Tibial nerve (tissue), 4 donors: ENCODE data around the gene CEP170. TPM values are rescaled to one million over a fixed set of nuclear protein-coding genes. Genes with fewer than 3 reads are reported as not detected.
A peak's percentile ranks its signal among the peaks of the same experiment; 100 is the strongest.

Experiments used
- DNase-seq, 2 donors: peaks; one replicate each; pipeline ENCODE4 v3.0.0-alpha.2; 2019; ENCODE audit warnings: low spot score in 2 of 2
- H3K27ac ChIP-seq, 4 donors: fragments of 200-600 bp; sonication (generic) in 3 of 4; one replicate each; pipeline ENCODE4 v1.5.1; 2017 to 2019; ENCODE audit warnings: mild to moderate bottlenecking in 1 of 4
- H3K27me3 ChIP-seq, 2 donors: fragments of 200-600 bp; sonication (generic) in 1 of 2; one replicate each; pipeline versions ENCODE4 v1.5.1 to v1.6.0; 2017 to 2019
- H3K36me3 ChIP-seq, 3 donors: fragments of 200-600 bp; sonication (generic); one replicate each; pipeline ENCODE4 v1.5.1; 2018 to 2019
- H3K4me1 ChIP-seq, 4 donors: fragments of 200-600 bp; sonication (generic) in 3 of 4; one replicate each; pipeline ENCODE4 v1.5.1; 2017 to 2019
- H3K4me3 ChIP-seq, 4 donors: fragments of 200-600 bp; sonication (generic) in 3 of 4; one replicate each; pipeline ENCODE4 v1.5.1; 2017 to 2019; ENCODE audit warnings: mild to moderate bottlenecking in 1 of 4, moderate library complexity in 1 of 4
- H3K9me3 ChIP-seq, 4 donors: fragments of 200-600 bp; sonication (generic) in 3 of 4; one replicate each; pipeline ENCODE4 v1.5.1; 2017 to 2019
- EP300 ChIP-seq, 2 donors: sonication (generic); formaldehyde crosslinking; IDR thresholded peaks; one replicate each; pipeline ENCODE4 v1.6.1; 2017; ENCODE audit warnings: antibody characterized with exemption in 2 of 2, mild to moderate bottlenecking in 1 of 2
- POLR2A ChIP-seq, 2 donors: fragments of 450-650 bp; IDR thresholded peaks; one replicate each; pipeline ENCODE4 v1.6.1; 2017; ENCODE audit warnings: antibody characterized with exemption in 2 of 2, mild to moderate bottlenecking in 2 of 2, moderate library complexity in 2 of 2
- WGBS, 2 donors: methylation state at CpG; one replicate each; pipeline ENCODE4 v1.1.5; 2018; 5-methylcytosine and 5-hydroxymethylcytosine counted together
- total RNA-seq, 4 donors: library from RNA; depleted of rRNA; stranded (reverse); fragments of >200 nt; gene quantifications; one replicate each; pipeline ENCODE4 v1.1.0, GENCODE V29; 2016
- TF ChIP-seq, protein P1 (sequence below), 5 experiments: fragments of 200-600 bp in 3 of 5; fragments of 450-650 bp in 2 of 5; sonication (generic) in 3 of 5; IDR thresholded peaks; one replicate each; pipeline ENCODE4 v1.5.1; 2016 to 2019; ENCODE audit warnings: antibody characterized with exemption in 5 of 5, mild to moderate bottlenecking in 3 of 5, moderate library complexity in 2 of 5

CEP170 gene
- total RNA-seq, 4 donors from 2014 or later: 43.7 to 91.8 (median 76.7) TPM

GRCh38 chr1:243253211-243253925 lies 1.7 kb downstream of the CEP170 start:
- WGBS, 2 donors: 2 to 3% methylated on average over 8 of the region's 8 CpGs
- Histone ChIP-seq H3K4me1 (peaks cover 0 to 67% (median 25%) of the 10 kb centered on the region in 4 donors), H3K27ac (peak overlapping the region; percentile 91 to 97 (median 94)), H3K9me3 (no peaks in the 10 kb centered on the region), H3K4me3 (peak overlapping the region; percentile 52 to 83 (median 74)), H3K36me3 (no peaks in the 10 kb centered on the region), H3K27me3 (no peaks in the 10 kb centered on the region)
- TF ChIP-seq, protein P1, sequence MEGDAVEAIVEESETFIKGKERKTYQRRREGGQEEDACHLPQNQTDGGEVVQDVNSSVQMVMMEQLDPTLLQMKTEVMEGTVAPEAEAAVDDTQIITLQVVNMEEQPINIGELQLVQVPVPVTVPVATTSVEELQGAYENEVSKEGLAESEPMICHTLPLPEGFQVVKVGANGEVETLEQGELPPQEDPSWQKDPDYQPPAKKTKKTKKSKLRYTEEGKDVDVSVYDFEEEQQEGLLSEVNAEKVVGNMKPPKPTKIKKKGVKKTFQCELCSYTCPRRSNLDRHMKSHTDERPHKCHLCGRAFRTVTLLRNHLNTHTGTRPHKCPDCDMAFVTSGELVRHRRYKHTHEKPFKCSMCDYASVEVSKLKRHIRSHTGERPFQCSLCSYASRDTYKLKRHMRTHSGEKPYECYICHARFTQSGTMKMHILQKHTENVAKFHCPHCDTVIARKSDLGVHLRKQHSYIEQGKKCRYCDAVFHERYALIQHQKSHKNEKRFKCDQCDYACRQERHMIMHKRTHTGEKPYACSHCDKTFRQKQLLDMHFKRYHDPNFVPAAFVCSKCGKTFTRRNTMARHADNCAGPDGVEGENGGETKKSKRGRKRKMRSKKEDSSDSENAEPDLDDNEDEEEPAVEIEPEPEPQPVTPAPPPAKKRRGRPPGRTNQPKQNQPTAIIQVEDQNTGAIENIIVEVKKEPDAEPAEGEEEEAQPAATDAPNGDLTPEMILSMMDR (IDR thresholded peaks at IDR 0.05): no peak
- TF ChIP-seq EP300 (IDR thresholded peaks at IDR 0.05): no peak
- no peak for TF ChIP-seq POLR2A (IDR thresholded peaks at IDR 0.05)
- no peak for DNase-seq

GRCh38 chr1:243251539-243251938 lies 3.5 kb downstream of the CEP170 start:
- no peaks in the 10 kb centered on the region for H3K9me3 ChIP-seq
- peak overlapping the region in 1 of 4 donors; percentile 15 for H3K27ac ChIP-seq
- DNase-seq: no peak
- H3K4me1 ChIP-seq: peaks cover 0 to 67% (median 20%) of the 10 kb centered on the region in 4 donors
- TF ChIP-seq, protein P1 (IDR thresholded peaks at IDR 0.05): no peak
- TF ChIP-seq POLR2A (IDR thresholded peaks at IDR 0.05) (no peak), EP300 (IDR thresholded peaks at IDR 0.05) (no peak)
- H3K36me3 ChIP-seq: no peaks in the 10 kb centered on the region
- 62 to 70% methylated on average over 1 of the region's 1 CpG for WGBS, 2 donors
- H3K4me3 ChIP-seq: no peak overlapping the region
- H3K27me3 ChIP-seq: no peaks in the 10 kb centered on the region

- WGBS, 2 donors: 78 to 81% methylated on average over 3 of the region's 3 CpGs
- Histone ChIP-seq H3K9me3 (no peaks in the 10 kb centered on the region), H3K27me3 (no peaks in the 10 kb centered on the region), H3K27ac (no peak overlapping the region), H3K4me3 (no peak overlapping the region), H3K36me3 (no peaks in the 10 kb centered on the region), H3K4me1 (peaks cover 0 to 66% (median 19%) of the 10 kb centered on the region in 4 donors)
- no peak for DNase-seq
- TF ChIP-seq, protein P1 (IDR thresholded peaks at IDR 0.05): no peak
- TF ChIP-seq POLR2A (IDR thresholded peaks at IDR 0.05): no peak
- no peak for TF ChIP-seq EP300 (IDR thresholded peaks at IDR 0.05)
These were observed 5.0 kb downstream of the CEP170 start for GRCh38 chr1:243250102-243250501.

- no peak for TF ChIP-seq POLR2A (IDR thresholded peaks at IDR 0.05)
- TF ChIP-seq, protein P1 (IDR thresholded peaks at IDR 0.05): no peak
- TF ChIP-seq EP300 (IDR thresholded peaks at IDR 0.05): no peak
- Histone ChIP-seq H3K4me3 (no peak overlapping the region), H3K4me1 (peaks cover 0 to 70% (median 19%) of the 10 kb centered on the region in 4 donors), H3K9me3 (no peaks in the 10 kb centered on the region), H3K36me3 (no peaks in the 10 kb centered on the region), H3K27me3 (no peaks in the 10 kb centered on the region), H3K27ac (no peak overlapping the region)
- no peak for DNase-seq
- WGBS, 2 donors: 99 to 100% methylated on average over 3 of the region's 3 CpGs
These were observed 5.9 kb downstream of the CEP170 start for GRCh38 chr1:243249214-243249613.

DNA sequence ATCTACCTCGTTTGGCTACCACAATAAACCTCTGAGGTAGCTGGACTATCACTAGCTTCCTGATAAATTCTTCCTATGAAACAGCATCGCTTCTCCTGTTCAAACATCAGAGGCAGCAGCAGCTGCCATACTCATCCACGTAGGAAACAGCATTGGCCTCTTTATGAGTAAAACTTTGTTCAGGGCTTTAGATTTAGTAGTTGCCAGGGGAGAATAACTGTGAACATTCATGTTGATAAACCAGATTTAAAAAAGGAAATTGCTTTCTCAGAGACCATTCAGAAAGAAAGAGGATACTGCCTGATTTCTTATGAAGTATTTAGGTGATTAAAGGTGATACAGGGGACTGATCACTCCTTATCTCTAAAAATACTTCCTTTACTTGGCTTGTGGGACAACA lies 7.2 kb downstream of the CEP170 start:
- Histone ChIP-seq H3K36me3 (no peaks in the 10 kb centered on the region), H3K27me3 (no peaks in the 10 kb centered on the region), H3K4me3 (no peak overlapping the region), H3K27ac (no peak overlapping the region), H3K4me1 (peaks cover 0 to 61% (median 14%) of the 10 kb centered on the region in 4 donors), H3K9me3 (no peaks in the 10 kb centered on the region)
- DNase-seq: no peak
- WGBS, 2 donors: 75 to 86% methylated on average over 3 of the region's 3 CpGs
- TF ChIP-seq, protein P1 (IDR thresholded peaks at IDR 0.05): no peak
- no peak for TF ChIP-seq POLR2A (IDR thresholded peaks at IDR 0.05)
- no peak for TF ChIP-seq EP300 (IDR thresholded peaks at IDR 0.05)
